ENCODE measurements around the gene GP5.

GP5 gene

DNA sequence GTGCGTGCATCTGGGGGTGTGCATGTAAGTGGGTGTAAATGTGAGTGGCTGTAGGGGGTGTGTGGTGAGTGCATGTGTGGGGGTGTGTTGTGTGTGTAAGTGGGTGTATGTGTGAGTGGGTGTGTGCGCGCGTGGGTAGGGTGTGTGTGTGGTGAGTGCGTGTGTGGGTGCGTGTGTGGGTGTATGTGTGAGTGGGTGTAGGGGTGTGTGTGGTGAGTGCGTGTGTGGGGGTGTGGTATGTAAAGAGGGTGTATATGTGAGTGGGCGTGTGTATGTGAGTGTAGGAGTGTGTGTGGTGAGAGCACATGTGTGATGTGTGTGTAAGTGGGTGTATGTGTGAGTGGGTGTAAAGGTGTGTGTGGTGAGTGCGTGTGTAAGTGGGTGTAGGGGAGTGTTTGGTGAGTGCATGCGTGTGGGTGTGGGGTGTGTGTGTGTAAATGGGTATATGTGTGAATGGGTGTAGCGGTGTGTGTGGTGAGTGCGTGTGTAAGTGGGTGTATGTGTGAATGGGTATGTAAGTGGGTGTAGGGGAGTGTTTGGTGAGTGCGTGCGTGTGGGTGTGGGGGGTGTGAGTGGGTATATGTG, 47.0 kb downstream of the GP5 start:
- H3K4me1 ChIP-seq (ENCODE audit: insufficient read depth, insufficient read length) = peaks cover 13% of the 10 kb centered on the region

GRCh38 chr3:194351080-194351672, 47.9 kb downstream of the GP5 start, which contains the start of gene CPN2:
Gene CPN2 (minus strand): TSS chr3:194351328. CDS start chr3:194342702, 8,626 bp downstream.
- Histone ChIP-seq H3K9ac (ENCODE audit: insufficient read length, low read depth) (no peak within 1 kb of the TSS), H3K9me3 (ENCODE audit: insufficient read depth, low read length) (no peaks in the 10 kb centered on the region), H3K27me3 (ENCODE audit: insufficient read depth, insufficient read length) (no peaks in the 10 kb centered on the region), H3K36me3 (ENCODE audit: insufficient read depth, insufficient read length, low read length) (no peaks in the 10 kb centered on the region), H3K4me3 (ENCODE audit: insufficient read length, low read depth) (no peak within 1 kb of the TSS), H3K4me1 (ENCODE audit: insufficient read depth, insufficient read length) (peaks cover 18% of the 10 kb centered on the region)
- no peak for DNase-seq (ENCODE audit: low read depth, low spot score)
- TF ChIP-seq ZNF274 (IDR thresholded peaks at IDR 0.05; ENCODE audit: low read depth, low read length) (no peak), SUZ12 (IDR thresholded peaks at IDR 0.05; ENCODE audit: extremely low read depth, insufficient read depth, insufficient read length) (no peak), YY1 (IDR thresholded peaks at IDR 0.05; ENCODE audit: insufficient read depth, insufficient read length) (no peak)

More for the DNA sequence above, 47.0 kb downstream of the GP5 start:
- DNase-seq (ENCODE audit: low read depth, low spot score) = no peak
- no peak for TF ChIP-seq YY1 (IDR thresholded peaks at IDR 0.05; ENCODE audit: insufficient read depth, insufficient read length)
- TF ChIP-seq SUZ12 (IDR thresholded peaks at IDR 0.05; ENCODE audit: extremely low read depth, insufficient read depth, insufficient read length) = no peak
- TF ChIP-seq ZNF274 (IDR thresholded peaks at IDR 0.05; ENCODE audit: low read depth, low read length) = no peak
- Histone ChIP-seq H3K9ac (ENCODE audit: insufficient read length, low read depth) (no peak overlapping the region), H3K36me3 (ENCODE audit: insufficient read depth, insufficient read length, low read length) (no peaks in the 10 kb centered on the region), H3K4me3 (ENCODE audit: insufficient read length, low read depth) (no peak overlapping the region), H3K27me3 (ENCODE audit: insufficient read depth, insufficient read length) (no peaks in the 10 kb centered on the region), H3K9me3 (ENCODE audit: insufficient read depth, low read length) (no peaks in the 10 kb centered on the region)

- no peak for DNase-seq (ENCODE audit: low read depth, low spot score)
- H3K4me3 ChIP-seq (ENCODE audit: insufficient read length, low read depth) = no peak overlapping the region
- TF ChIP-seq YY1 (IDR thresholded peaks at IDR 0.05; ENCODE audit: insufficient read depth, insufficient read length) = no peak
- TF ChIP-seq SUZ12 (IDR thresholded peaks at IDR 0.05; ENCODE audit: extremely low read depth, insufficient read depth, insufficient read length) = no peak
- no peak for TF ChIP-seq ZNF274 (IDR thresholded peaks at IDR 0.05; ENCODE audit: low read depth, low read length)
- H3K4me1 ChIP-seq (ENCODE audit: insufficient read depth, insufficient read length) = peaks cover 18% of the 10 kb centered on the region
- no peaks in the 10 kb centered on the region for H3K36me3 ChIP-seq (ENCODE audit: insufficient read depth, insufficient read length, low read length)
- no peaks in the 10 kb centered on the region for H3K9me3 ChIP-seq (ENCODE audit: insufficient read depth, low read length)
- no peak overlapping the region for H3K9ac ChIP-seq (ENCODE audit: insufficient read length, low read depth)
- no peaks in the 10 kb centered on the region for H3K27me3 ChIP-seq (ENCODE audit: insufficient read depth, insufficient read length)
Measured at GRCh38 chr3:194350726-194351071, 48.4 kb downstream of the GP5 start.

DNA sequence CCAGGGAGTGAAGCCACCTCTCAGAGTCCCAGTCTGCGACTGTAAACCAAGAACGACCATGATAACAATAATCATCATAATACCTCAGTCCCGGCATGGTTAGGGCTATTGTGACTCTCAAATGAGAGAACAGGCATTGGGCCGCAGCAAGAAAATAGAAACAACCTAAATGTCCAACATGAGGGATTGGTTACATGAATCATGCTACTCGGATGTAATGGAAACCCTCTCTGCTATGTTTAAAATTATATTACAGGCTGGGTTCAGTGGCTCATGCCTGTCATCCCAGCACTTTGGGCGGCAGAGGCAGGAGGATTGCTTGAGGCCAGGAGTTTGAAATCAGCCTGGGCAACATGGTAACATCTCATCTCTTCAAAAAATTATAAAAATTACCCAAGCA, 50.7 kb downstream of the GP5 start:
- Histone ChIP-seq H3K36me3 (ENCODE audit: insufficient read depth, insufficient read length, low read length) (no peaks in the 10 kb centered on the region), H3K9me3 (ENCODE audit: insufficient read depth, low read length) (no peaks in the 10 kb centered on the region), H3K4me3 (ENCODE audit: insufficient read length, low read depth) (no peak overlapping the region), H3K4me1 (ENCODE audit: insufficient read depth, insufficient read length) (peaks cover 18% of the 10 kb centered on the region), H3K27me3 (ENCODE audit: insufficient read depth, insufficient read length) (no peaks in the 10 kb centered on the region), H3K9ac (ENCODE audit: insufficient read length, low read depth) (no peak overlapping the region)
- TF ChIP-seq SUZ12 (IDR thresholded peaks at IDR 0.05; ENCODE audit: extremely low read depth, insufficient read depth, insufficient read length) (no peak), ZNF274 (IDR thresholded peaks at IDR 0.05; ENCODE audit: low read depth, low read length) (no peak), YY1 (IDR thresholded peaks at IDR 0.05; ENCODE audit: insufficient read depth, insufficient read length) (no peak)
- no peak for DNase-seq (ENCODE audit: low read depth, low spot score)

- Histone ChIP-seq H3K9me3 (ENCODE audit: insufficient read depth, low read length) (no peaks in the 10 kb centered on the region), H3K27me3 (ENCODE audit: insufficient read depth, insufficient read length) (peaks cover 14% of the 10 kb centered on the region), H3K36me3 (ENCODE audit: insufficient read depth, insufficient read length, low read length) (no peaks in the 10 kb centered on the region), H3K9ac (ENCODE audit: insufficient read length, low read depth) (no peak overlapping the region), H3K4me3 (ENCODE audit: insufficient read length, low read depth) (no peak overlapping the region), H3K4me1 (ENCODE audit: insufficient read depth, insufficient read length) (peaks cover 12% of the 10 kb centered on the region)
- TF ChIP-seq YY1 (IDR thresholded peaks at IDR 0.05; ENCODE audit: insufficient read depth, insufficient read length) = no peak
- no peak for TF ChIP-seq SUZ12 (IDR thresholded peaks at IDR 0.05; ENCODE audit: extremely low read depth, insufficient read depth, insufficient read length)
- TF ChIP-seq ZNF274 (IDR thresholded peaks at IDR 0.05; ENCODE audit: low read depth, low read length) = no peak
- no peak for DNase-seq (ENCODE audit: low read depth, low spot score)
Measured at GRCh38 chr3:194346621-194347020, 52.4 kb downstream of the GP5 start.

- H3K9ac ChIP-seq (ENCODE audit: insufficient read length, low read depth) = no peak overlapping the region
Measured at GRCh38 chr3:194346035-194346434, 53.0 kb downstream of the GP5 start.

More at GRCh38 chr3:194346035-194346434, 53.0 kb downstream of the GP5 start:
- no peak overlapping the region for H3K4me3 ChIP-seq (ENCODE audit: insufficient read length, low read depth)
- peaks cover 20% of the 10 kb centered on the region for H3K27me3 ChIP-seq (ENCODE audit: insufficient read depth, insufficient read length)
- no peaks in the 10 kb centered on the region for H3K36me3 ChIP-seq (ENCODE audit: insufficient read depth, insufficient read length, low read length)
- TF ChIP-seq YY1 (IDR thresholded peaks at IDR 0.05; ENCODE audit: insufficient read depth, insufficient read length) = no peak
- no peak for TF ChIP-seq SUZ12 (IDR thresholded peaks at IDR 0.05; ENCODE audit: extremely low read depth, insufficient read depth, insufficient read length)
- TF ChIP-seq ZNF274 (IDR thresholded peaks at IDR 0.05; ENCODE audit: low read depth, low read length) = no peak
- peaks cover 14% of the 10 kb centered on the region for H3K4me1 ChIP-seq (ENCODE audit: insufficient read depth, insufficient read length)
- no peak for DNase-seq (ENCODE audit: low read depth, low spot score)
- H3K9me3 ChIP-seq (ENCODE audit: insufficient read depth, low read length) = no peaks in the 10 kb centered on the region
